SW 1271 (cell line): Measurements from ENCODE around the gene SHANK1.
"Not testable (repeated sequence)": the region's sequence is repeated elsewhere in the genome, so short reads cannot be mapped to it uniquely, and the experiment has no call there.

Source experiments
- DNase-seq, 2 experiments: peaks; one replicate each; lab custom pipeline; 2025; lab: John Stamatoyannopoulos, UW

The SHANK1 gene

DNA sequence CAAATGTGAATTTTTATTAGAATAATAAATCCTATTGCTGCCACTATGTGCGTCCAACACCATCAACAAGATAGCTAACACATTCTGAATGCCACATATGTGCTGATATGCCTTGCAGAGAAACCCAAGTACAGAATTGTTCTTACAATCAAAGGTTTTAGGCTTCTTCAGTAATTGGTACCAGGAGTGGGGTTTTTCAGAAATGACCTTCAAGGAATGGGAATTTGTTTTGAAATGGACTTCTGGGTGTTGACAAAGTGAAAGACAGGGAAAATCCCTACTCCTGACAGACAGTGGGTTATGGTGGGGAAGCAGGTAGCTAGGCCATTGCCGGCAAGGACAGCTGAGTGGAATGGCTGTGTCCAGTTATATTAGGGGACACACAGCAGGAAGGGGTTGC, 85.6 kb downstream of the SHANK1 start:
- no peak for DNase-seq

DNA sequence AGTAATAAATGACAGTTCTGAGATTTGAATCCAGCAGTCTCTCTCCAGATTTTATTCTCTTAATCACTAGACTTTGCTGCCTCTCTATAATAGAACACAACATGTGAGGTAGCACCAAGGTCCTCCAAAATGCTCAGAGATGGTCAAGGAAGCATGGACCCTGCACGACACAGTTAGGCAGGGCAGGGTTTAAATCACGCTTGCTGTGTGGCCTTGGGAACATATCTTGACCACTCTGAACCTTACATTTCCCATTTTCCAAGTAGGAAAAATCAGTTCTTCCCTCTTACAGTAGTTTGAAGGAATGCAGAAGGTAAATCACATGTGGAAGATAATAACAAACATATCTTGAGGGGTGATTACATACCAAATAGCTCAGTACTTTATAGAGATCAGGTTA, 86.2 kb downstream of the SHANK1 start:
- DNase-seq: no peak

DNA sequence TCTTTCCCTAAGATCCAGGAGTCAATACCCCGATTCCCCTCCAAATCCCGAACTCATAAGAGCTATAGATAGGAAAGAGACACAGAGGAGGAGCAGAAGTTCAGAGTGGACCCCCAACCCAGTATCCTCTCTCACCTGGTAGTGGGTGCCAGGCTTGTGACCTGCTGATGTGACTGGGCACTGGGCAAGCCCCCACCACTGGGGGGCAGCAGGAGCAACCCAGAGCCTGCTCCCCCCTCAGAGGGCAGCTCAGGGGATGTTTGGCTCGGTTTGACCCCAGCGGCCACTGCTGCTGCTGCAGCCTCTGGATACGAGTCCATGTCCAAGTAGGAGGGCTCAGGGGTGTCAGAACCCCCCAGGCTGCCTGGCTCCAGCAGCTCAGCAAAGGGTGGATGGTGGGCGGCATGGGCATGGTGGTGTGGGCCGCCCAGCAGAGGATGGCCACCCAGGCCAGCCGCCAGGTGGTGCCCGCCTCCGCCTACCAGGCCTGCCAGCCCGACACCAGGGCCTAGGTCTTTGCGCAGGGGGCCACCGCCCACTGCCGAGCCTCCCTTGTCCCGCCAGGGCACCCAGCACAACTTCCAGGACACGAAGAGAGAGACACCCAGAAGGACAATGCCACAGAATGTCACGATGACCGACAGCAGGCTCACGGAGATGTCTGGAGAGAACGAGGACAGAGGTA, 87.3 kb downstream of the SHANK1 start:
- DNase-seq: no peak

DNA sequence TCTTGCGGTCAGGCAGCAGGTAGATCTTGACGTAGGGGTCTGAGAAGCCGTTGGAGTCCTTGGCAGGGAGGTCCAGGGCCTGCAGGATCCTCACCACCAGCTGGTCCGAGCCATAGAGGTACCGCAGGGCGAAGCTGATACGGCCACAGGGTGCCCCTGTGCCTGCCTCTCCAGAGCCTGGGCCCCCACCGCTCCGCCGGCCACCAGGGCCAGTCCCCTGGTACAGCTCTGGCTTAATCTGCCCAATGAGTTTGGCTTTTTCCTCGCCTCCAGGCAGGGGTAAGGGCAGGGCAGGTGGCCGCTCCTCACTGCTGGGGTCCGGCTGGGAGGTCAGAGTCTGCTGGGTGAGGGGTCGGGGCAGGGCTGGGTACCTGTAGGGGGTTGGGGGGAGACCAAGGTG, 89.8 kb downstream of the SHANK1 start:
- DNase-seq: no peak

DNA sequence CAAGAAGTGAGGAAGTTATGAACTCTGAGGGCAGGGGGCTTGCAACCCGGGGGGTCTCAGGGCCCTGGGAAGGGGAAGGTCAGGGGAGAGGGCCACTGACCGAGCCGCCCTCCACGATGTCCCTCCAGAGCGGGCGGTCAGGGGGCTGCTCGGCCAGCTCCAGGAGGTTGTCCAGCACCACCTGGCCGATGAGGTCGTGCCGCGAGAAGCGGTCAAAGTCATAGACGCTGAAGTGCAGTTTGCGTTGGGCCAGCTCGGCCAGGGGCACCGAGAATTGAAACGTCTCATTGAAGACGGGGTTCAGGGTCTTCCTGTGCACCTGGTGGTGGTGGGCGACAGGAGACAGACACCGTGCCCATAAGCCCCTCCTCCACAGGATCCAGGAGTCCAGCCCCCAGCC, 90.4 kb downstream of the SHANK1 start:
- DNase-seq: no peak

DNA sequence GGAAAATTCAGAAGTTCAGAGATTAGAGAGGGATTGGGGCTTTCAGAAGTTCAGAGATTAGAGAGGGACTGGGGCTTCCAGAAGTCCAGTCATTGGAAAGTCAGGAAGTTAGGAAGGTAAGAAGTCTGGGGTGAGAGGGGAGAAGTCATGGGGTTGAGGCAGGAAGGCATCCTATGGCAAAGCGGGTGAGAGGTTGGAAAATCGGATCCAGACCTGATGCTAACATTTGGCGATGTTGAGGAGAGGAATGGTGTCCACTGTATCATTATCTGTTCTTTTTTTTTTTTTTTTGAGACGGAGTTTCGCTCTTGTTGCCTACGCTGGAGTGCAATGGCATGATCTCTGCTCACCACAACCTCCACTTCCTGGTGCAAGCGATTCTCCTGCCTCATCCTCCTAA, 91.1 kb downstream of the SHANK1 start:
- no peak for DNase-seq

DNA sequence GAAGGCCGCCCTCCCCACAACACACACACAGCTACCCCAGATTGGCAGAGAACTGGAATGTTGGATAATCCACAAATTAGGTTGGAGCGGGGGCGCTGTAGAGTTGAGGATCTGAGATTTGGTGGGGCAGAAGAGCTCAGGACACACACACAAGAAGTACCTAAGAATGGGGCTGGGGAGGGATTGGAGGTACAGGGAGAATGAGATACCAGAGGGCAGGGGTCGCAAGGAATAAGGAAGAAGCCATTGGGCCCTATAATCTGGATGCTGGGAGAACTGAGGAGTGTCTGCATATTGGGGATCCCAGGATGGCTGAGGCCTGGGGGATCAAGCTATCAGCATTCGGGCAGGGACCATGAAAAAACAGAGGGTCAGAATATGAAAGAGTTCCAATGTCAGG, 91.5 kb downstream of the SHANK1 start:
- no peak for DNase-seq

DNA sequence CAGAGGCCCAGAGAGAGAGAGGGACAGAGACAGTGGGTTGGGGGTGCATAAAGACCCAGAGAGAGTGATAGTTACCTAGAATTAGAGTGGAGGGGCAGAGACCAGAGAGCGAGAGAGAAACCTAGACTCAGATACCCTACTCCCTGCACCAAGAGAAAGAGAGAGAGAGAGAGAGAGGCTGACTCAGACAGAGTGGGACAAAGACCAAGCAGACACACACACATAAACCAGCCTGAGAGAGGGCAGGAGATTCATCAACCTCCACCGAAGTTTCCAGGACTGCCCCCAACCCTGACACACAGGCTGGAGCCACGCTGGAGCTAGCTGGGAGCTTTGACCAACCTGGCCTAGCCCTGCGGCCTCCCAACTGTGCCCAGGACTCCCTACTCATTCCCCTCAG, 92.8 kb downstream of the SHANK1 start:
- no peak for DNase-seq

DNA sequence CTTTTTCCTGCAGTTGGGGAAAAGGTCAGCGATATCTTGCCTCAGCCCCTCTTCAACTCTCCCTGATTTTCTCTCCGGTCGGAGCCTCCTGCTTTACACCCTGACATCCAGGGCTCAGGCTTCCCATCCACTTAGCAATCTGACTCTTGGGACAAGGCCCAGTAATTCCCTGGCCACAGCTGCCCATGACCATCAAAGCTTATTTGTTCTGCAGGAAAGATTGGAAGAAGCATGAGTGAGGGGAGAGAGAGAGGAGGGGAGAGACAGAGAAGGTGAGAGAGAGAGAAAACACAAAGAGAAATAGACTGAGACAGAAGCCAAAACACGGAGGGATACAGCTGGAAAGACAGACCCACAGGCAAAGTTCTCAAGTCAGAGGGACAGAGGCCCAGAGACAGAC, 93.6 kb downstream of the SHANK1 start:
- DNase-seq: no peak

DNA sequence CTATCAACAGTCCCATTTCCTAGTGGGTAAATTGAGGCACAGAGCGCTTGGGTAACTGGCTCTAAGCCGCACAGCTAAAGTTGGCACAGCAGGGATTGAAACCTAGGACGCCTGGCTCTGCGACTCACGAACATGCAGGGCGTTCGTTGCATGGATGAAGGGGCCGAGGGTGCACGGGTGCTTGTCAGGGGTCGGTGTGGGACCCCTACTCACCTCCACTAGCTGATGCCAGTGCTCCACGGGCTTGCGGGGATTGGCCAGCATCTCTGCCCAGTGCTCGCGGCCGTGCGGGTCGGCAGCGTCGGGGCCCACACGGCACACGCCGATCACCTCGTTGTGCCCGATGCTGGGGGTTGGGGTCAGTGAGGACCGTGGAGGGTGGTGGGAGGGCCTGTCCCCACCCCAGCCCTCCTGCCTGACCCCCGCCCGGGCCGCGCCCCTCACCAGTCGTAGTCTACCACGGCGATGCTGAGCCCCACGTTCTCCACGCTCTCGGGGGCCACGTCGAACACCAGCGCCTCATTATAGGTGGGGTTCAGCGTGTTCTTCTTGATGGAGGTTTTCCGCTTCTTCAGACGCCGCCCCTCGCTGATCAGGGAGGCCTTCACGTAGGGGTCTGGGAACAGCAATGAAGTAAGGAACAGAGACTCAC, 94.5 kb downstream of the SHANK1 start:
- no peak for DNase-seq

DNA sequence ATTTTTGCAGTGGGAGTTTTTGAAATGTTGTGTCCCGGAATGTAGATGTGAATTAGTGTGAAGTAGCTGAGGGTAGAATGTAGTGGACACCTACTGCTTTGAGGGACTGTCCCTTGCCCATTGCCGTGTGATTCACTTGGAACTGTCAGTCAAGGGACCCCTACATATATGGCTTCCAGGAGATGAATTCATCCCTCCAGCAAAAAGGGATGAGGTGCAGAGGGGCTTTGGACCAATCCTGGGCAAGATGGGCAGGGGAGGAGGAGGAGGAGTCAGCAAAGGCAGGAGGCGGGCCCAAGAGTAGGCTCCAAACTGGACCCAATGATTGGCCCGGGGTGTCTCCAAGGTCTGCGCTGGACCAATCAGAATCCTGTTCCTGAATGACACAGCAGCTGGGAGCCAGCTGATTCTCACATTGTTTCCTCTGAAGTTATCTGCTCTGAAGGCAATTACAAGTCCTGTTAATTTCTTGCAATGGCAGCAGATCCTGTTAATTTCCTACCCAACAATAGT, 99.2 kb downstream of the SHANK1 start:
- DNase-seq: not testable (repeated sequence)

DNA sequence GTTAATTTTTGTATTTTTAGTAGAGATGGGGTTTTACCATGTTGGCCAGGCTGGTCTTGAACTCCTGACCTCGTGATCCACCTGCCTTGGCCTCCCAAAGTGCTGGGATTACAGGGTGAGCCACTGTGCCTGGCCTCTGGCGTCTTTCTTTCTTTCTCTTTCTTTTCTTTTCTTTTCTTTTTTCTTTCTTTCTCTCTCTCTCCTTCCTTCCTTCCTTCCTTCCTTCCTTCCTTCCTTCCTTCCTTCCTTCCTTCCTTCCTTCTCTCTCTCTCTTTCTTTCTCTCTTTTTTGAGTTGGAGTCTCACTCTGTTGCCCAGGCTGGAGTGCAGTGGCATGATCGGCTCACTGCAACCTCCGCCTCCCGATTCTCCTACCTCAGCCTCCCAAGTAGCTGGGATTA, 100.4 kb downstream of the SHANK1 start:
- not testable (repeated sequence) for DNase-seq

DNA sequence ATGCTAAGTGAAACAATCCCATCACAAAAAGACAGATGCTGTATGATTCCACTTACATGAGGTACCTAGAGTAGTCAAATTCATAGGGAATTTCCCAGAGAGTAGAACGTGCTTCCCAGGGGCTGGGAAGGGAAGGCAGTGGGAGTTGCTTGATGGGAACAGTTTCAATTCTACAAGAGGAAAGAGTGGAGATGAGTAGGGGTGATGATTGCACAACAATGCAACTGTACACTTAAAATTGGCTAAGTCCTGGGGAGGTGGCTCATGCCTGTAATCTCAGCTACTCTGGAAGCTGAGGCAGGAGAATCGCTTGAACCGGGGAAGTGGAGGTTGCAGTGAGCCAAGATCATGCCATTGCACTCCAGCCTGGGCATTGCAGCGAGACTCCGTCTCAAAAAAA, 101.2 kb downstream of the SHANK1 start:
- not testable (repeated sequence) for DNase-seq

DNA sequence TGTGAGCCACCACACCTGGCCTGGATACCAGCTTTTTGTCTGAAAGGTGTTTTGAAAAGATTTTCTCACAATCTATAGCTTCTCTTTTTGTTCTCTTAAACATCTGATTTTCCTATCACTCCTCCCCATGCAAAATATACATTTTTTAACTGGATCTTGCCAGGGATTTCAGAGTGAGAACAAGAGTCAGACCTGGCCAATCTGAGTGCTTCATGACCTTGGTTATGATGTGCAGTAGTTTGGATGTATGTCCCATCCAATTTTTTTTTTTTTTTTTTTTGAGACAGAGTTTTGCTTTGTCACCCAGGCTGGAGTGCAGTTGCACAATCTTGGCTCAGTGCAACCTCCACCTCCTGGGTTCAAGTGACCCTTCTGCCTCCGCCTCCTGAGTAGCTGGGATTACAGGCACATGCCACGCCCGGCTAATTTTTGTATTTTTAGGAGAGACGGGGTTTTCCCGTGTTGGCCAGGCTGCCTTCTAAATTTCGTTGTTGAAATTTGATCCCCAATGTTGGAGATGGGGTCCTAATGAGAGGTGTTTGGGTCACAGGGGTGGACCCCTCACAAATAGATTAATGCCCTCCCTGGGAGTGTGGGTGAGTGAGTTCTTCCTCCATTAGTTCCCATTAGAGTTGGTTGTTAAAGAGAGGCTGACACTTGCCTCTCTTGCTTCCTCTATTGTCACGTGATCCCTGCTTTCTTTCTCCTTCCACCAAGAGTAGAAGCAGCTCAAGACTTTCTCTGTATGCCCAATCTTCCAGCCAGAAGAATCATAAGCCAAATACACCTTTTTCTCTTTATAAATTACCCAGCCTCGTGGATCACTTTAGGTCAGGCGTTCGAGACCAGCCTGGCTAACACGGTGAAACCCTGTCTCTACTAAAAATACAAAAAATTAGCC, 106.8 kb downstream of the SHANK1 start:
- not testable (repeated sequence) for DNase-seq
